Psoas muscle (tissue), 8 donors: ENCODE data around the gene F12. TPM values are rescaled to one million over a fixed set of nuclear protein-coding genes. Genes with fewer than 3 reads are reported as not detected.

Experiments used
- ATAC-seq, 4 donors: fragments of 200-7000 bp; cut with Tn5 transposase; one replicate each; pipeline ENCODE4 v1.9.1; 2020; ENCODE audit warnings: moderate library complexity in 3 of 4, mild to moderate bottlenecking in 2 of 4
- DNase-seq, 2 donors: peaks; one replicate each; pipeline ENCODE4 v3.0.0-alpha.2; 2020
- H3K27ac ChIP-seq: fragments of 200-600 bp; one replicate; pipeline ENCODE4 v1.8.0; 2022
- H3K27me3 ChIP-seq, 3 donors: fragments of 200-600 bp in 1 of 3; one replicate each; pipeline versions ENCODE4 v1.6.1 to v1.8.0; 2013 to 2022; ENCODE audit warnings: low read length in 2 of 3, mild to moderate bottlenecking in 2 of 3, moderate library complexity in 1 of 3; ENCODE audit not compliant: insufficient read depth in 3 of 3
- H3K36me3 ChIP-seq, 2 donors: fragments of 200-600 bp in 1 of 2; one replicate each; pipeline versions ENCODE4 v1.6.1 to v1.8.0; 2013 to 2022; ENCODE audit warnings: low read depth in 1 of 2, mild to moderate bottlenecking in 1 of 2, moderate library complexity in 1 of 2; ENCODE audit not compliant: insufficient read depth in 1 of 2
- H3K4me1 ChIP-seq: fragments of 200-600 bp; one replicate; pipeline ENCODE4 v1.8.0; 2022
- H3K4me3 ChIP-seq: fragments of 200-600 bp; one replicate; pipeline ENCODE4 v1.8.0; 2022; ENCODE audit warnings: mild to moderate bottlenecking
- H3K9me3 ChIP-seq: fragments of 200-600 bp; one replicate; pipeline ENCODE4 v1.8.0; 2022
- CTCF ChIP-seq: fragments of 200-600 bp; IDR thresholded peaks from one replicate; pipeline ENCODE4 v1.8.0; 2022; ENCODE audit warnings: antibody characterized with exemption
- WGBS, 3 donors: extraction: QIAGEN DNeasy Blood & Tissue Kit; methylation state at CpG; one replicate each; pipeline versions ENCODE4 v1.1.6 to v1.1.7; 2013; 5-methylcytosine and 5-hydroxymethylcytosine counted together
- intact Hi-C, 2 donors: fragments of 100-400 bp; cut with DNase I; formaldehyde crosslinking; loops; one replicate each; pipeline versions ENCODE4 v1.11.0 to v1.14.2; 2022
- polyA plus RNA-seq, 3 donors: library from polyadenylated mRNA; stranded (reverse); fragments of 200-250 nt; gene quantifications; one replicate each; pipeline ENCODE4 v1.2.3, GENCODE V29; 2013
- total RNA-seq, 4 donors: library from RNA; stranded (reverse); fragmentation: NEBNext Ultra II Directional in 2 of 4; extraction: Animal tissue kit (Norgen Biotek cat#: 25700) in 2 of 4; gene quantifications; one replicate each; pipeline versions ENCODE4 v1.2.1 to v1.2.4, GENCODE V29; 2021 to 2023
- donor health status: healthy with polysubstance abuse.
- donor health status: DM: no; HTN: no; CAD: no; lungs with moderate emphysema.
- donor health status: Bipolar disorder and iron deficiency.
- donor health status: healthy.
- donor health status: DM: yes; HTN: yes; CAD: no.
- donor health status: DM: no; HTN: no; CAD: no.
- donor health status: DM: no; HTN: no; CAD: no.
- donor health status: DM: yes; HTN: yes; CAD: no.

F12 gene
- total and polyA plus RNA-seq, 7 donors = 0.06 to 0.81 (median 0.24) TPM; not detected in 3

- no peak for TF ChIP-seq CTCF
- H3K4me3 ChIP-seq = no peak overlapping the region
- intact Hi-C loops = no loop called here
- H3K36me3 ChIP-seq = no peaks in the 10 kb centered on the region
- no peak overlapping the region for H3K27ac ChIP-seq
- H3K27me3 ChIP-seq = no peaks in the 10 kb centered on the region
- WGBS, 3 donors = 75 to 90% (median 88%) methylated on average over 1 of the region's 1 CpG
- DNase-seq (no peak), ATAC-seq (no peak)
- H3K4me1 ChIP-seq = peaks cover 18% of the 10 kb centered on the region
- no peaks in the 10 kb centered on the region for H3K9me3 ChIP-seq
Measured at GRCh38 chr5:177355162-177355867, 54.0 kb downstream of the F12 start.

- peaks cover 24% of the 10 kb centered on the region for H3K4me1 ChIP-seq
- peaks cover 0 to 5% of the 10 kb centered on the region in 2 donors for H3K36me3 ChIP-seq
- WGBS, 3 donors = 71 to 73% (median 73%) methylated on average over 3 of the region's 3 CpGs
- DNase-seq (no peak), ATAC-seq (no peak)
- intact Hi-C loops = loop anchor here in 1 of 2 donors (5.0 kb wide), 1 partner anchor 42 kb away; the partner anchor contains the start of gene MXD3
- no peak for TF ChIP-seq CTCF
- H3K4me3 ChIP-seq = no peak overlapping the region
- H3K9me3 ChIP-seq = no peaks in the 10 kb centered on the region
- H3K27me3 ChIP-seq = no peaks in the 10 kb centered on the region
- no peak overlapping the region for H3K27ac ChIP-seq
Measured at GRCh38 chr5:177354711-177355110, 54.7 kb downstream of the F12 start.

GRCh38 chr5:177354256-177354655, 55.1 kb downstream of the F12 start:
- Histone ChIP-seq H3K27ac (no peak overlapping the region), H3K9me3 (no peaks in the 10 kb centered on the region), H3K27me3 (no peaks in the 10 kb centered on the region), H3K36me3 (peaks cover 1 to 9% of the 10 kb centered on the region in 2 donors), H3K4me3 (no peak overlapping the region), H3K4me1 (peaks cover 28% of the 10 kb centered on the region)
- ATAC-seq (no peak), DNase-seq (no peak)
- intact Hi-C loops = loop anchor here in 1 of 2 donors (5.0 kb wide), 1 partner anchor 42 kb away; the partner anchor contains the start of gene MXD3
- WGBS, 3 donors = 90 to 92% (median 92%) methylated on average over 3 of the region's 3 CpGs
- no peak for TF ChIP-seq CTCF

- Histone ChIP-seq H3K4me3 (no peak overlapping the region), H3K4me1 (peaks cover 24% of the 10 kb centered on the region), H3K27ac (no peak overlapping the region), H3K9me3 (no peaks in the 10 kb centered on the region), H3K36me3 (peaks cover 3 to 14% of the 10 kb centered on the region in 2 donors), H3K27me3 (no peaks in the 10 kb centered on the region)
- TF ChIP-seq CTCF = no peak
- DNase-seq (no peak), ATAC-seq (no peak)
- intact Hi-C loops = loop anchor here in 1 of 2 donors (5.0 kb wide), 1 partner anchor 41 kb away; the partner anchor contains the start of gene MXD3
- WGBS, 3 donors = 78 to 82% (median 80%) methylated on average over 5 of the region's 5 CpGs
Measured at GRCh38 chr5:177353093-177353492, 56.3 kb downstream of the F12 start.

Other genes starting within 250 kb of the F12 start
- gene RAB24, start 105.8 kb downstream of the F12 start, total RNA-seq = 10 to 100 TPM; 14.9 to 21.1 (median 20.1) TPM
- gene RAB24, start 105.8 kb downstream of the F12 start, polyA plus RNA-seq = 10 to 100 TPM; 29.4 to 38.2 (median 37.4) TPM
- 10 to 100 TPM; 19.9 to 66.8 (median 44.3) TPM for gene PRELID1, start 105.8 kb downstream of the F12 start, total RNA-seq
- gene PRELID1, start 105.8 kb downstream of the F12 start, polyA plus RNA-seq = 100 to 1,000 TPM in 1 of 3 donors, 10 to 100 TPM in 2; 44.3 to 201 (median 56.8) TPM
- 1 to 10 TPM; 2.3 to 4.2 (median 2.8) TPM for gene MXD3, start 97.7 kb downstream of the F12 start, total RNA-seq
- 1 to 10 TPM in 2 of 3 donors, under 1 TPM in 1; 0.80 to 2.1 (median 1.3) TPM for gene MXD3, start 97.7 kb downstream of the F12 start, polyA plus RNA-seq
- 10 to 100 TPM; 28.7 to 55.8 (median 43.1) TPM for gene LMAN2, start 57.9 kb downstream of the F12 start, total RNA-seq
- 100 to 1,000 TPM; 103 to 193 (median 162) TPM for gene LMAN2, start 57.9 kb downstream of the F12 start, polyA plus RNA-seq
- gene RGS14, start 51.6 kb downstream of the F12 start, total RNA-seq = 10 to 100 TPM in 3 of 4 donors, 1 to 10 TPM in 1; 5.5 to 23.2 (median 10.5) TPM
- gene RGS14, start 51.6 kb downstream of the F12 start, polyA plus RNA-seq = 10 to 100 TPM in 1 of 3 donors, 1 to 10 TPM in 2; 3.6 to 10.0 (median 6.7) TPM
- not detected for gene SLC34A1, start 25.1 kb downstream of the F12 start, total RNA-seq
- gene SLC34A1, start 25.1 kb downstream of the F12 start, polyA plus RNA-seq = not detected
- not detected for gene PFN3, start 8.9 kb downstream of the F12 start, total RNA-seq
- not detected for gene PFN3, start 8.9 kb downstream of the F12 start, polyA plus RNA-seq
- gene GRK6, start 17.1 kb upstream of the F12 start, total RNA-seq = 10 to 100 TPM; 15.8 to 22.6 (median 19.1) TPM
- 10 to 100 TPM; 12.3 to 14.6 (median 13.2) TPM for gene GRK6, start 17.1 kb upstream of the F12 start, polyA plus RNA-seq
- 1 to 10 TPM in 3 of 4 donors, under 1 TPM in 1; 0.88 to 2.6 (median 1.8) TPM for gene PRR7, start 37.2 kb upstream of the F12 start, total RNA-seq
- 1 to 10 TPM in 1 of 3 donors, under 1 TPM in 2; 0.39 to 3.8 (median 0.48) TPM for gene PRR7, start 37.2 kb upstream of the F12 start, polyA plus RNA-seq
- gene DBN1, start 64.1 kb upstream of the F12 start, total RNA-seq = 10 to 100 TPM; 17.7 to 28.4 (median 24.3) TPM
- gene DBN1, start 64.1 kb upstream of the F12 start, polyA plus RNA-seq = 10 to 100 TPM in 2 of 3 donors, 1 to 10 TPM in 1; 8.1 to 20.8 (median 20.1) TPM
- 100 to 1,000 TPM; 134 to 221 (median 161) TPM for gene PDLIM7, start 88.0 kb upstream of the F12 start, total RNA-seq
- gene PDLIM7, start 88.0 kb upstream of the F12 start, polyA plus RNA-seq = 100 to 1,000 TPM; 174 to 254 (median 221) TPM
- 1 to 10 TPM; 2.4 to 5.4 (median 3.1) TPM for gene DOK3, start 100.3 kb upstream of the F12 start, total RNA-seq
- 1 to 10 TPM in 2 of 3 donors, under 1 TPM in 1; 0.44 to 5.0 (median 3.8) TPM for gene DOK3, start 100.3 kb upstream of the F12 start, polyA plus RNA-seq
- gene DDX41, start 107.4 kb upstream of the F12 start, total RNA-seq = 10 to 100 TPM; 37.2 to 41.0 (median 40.2) TPM
- 10 to 100 TPM; 45.6 to 71.6 (median 57.3) TPM for gene DDX41, start 107.4 kb upstream of the F12 start, polyA plus RNA-seq
- gene FAM193B, start 145.0 kb upstream of the F12 start, total RNA-seq = 10 to 100 TPM; 27.2 to 36.7 (median 30.3) TPM
- gene FAM193B, start 145.0 kb upstream of the F12 start, polyA plus RNA-seq = 10 to 100 TPM; 26.9 to 31.2 (median 27.0) TPM
- gene TMED9, start 182.6 kb upstream of the F12 start, total RNA-seq = 10 to 100 TPM; 47.5 to 71.9 (median 56.7) TPM
- gene TMED9, start 182.6 kb upstream of the F12 start, polyA plus RNA-seq = 100 to 1,000 TPM in 2 of 3 donors, 10 to 100 TPM in 1; 78.3 to 185 (median 115) TPM
- gene B4GALT7, start 190.6 kb upstream of the F12 start, total RNA-seq = 10 to 100 TPM; 12.7 to 18.5 (median 14.1) TPM
- 10 to 100 TPM; 13.0 to 23.1 (median 15.1) TPM for gene B4GALT7, start 190.6 kb upstream of the F12 start, polyA plus RNA-seq